ENCODE measurements around the gene DYNLRB1.

DYNLRB1 gene

DNA sequence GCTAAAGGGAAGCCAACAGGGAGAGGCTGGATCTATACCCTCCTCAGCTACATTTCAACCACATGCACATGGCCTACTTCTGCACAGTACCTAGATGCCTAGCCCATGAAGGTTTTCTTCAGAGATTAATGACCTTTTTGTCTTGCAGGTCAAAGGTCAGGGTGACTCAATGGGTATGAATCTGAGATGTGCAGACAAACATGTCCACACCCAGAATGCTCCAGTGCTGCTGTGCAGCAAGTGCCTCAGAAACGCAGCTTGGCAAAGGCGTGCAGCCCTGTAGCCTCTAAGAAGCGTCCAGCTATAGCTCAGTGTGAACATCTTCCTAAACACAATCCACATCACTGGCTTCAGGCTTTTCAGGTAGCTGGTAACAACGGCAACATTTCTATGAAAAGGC is 66.7 kb downstream of the DYNLRB1 start:
- Histone ChIP-seq H3K27ac (no peak overlapping the region), H3K36me3 (peaks cover 79% of the 10 kb centered on the region), H3K9me3 (no peaks in the 10 kb centered on the region), H4K20me1 (no peaks in the 10 kb centered on the region; the same call in 1 of the 2 replicates), H3K27me3 (no peaks in the 10 kb centered on the region), H3K9ac (no peak overlapping the region), H3K4me1 (peaks cover 23% of the 10 kb centered on the region), H3K4me3 (no peak overlapping the region), H3K4me2 (no peak overlapping the region)
- no peak for TF ChIP-seq Cebpa-rat (IDR thresholded peaks at IDR 0.05)

DNA sequence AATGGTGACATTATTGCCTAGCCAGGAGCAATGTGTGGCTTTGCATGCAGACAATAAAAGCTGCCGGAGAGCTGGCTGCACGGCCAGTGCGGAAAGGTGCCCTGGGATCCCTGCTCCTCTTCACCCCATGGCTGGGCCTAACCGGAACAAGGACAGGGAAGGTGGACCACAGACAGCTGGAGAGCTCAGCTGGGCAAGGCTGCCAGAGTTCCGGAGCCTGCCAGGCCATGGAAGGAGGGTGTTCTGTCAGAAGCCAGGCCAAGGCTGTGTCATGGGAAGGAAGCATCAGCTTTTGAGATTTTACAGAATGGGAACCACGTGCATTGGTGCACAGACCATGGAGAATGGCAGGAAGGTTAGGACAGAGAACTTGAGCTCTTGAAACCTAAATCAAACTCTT is 67.3 kb downstream of the DYNLRB1 start:
- Histone ChIP-seq H3K9me3 (no peaks in the 10 kb centered on the region), H4K20me1 (no peaks in the 10 kb centered on the region; the same call in 1 of the 2 replicates), H3K27ac (0 out of 2 replicates have a peak overlapping the region, but pooled peaks have one; percentile 11), H3K36me3 (peaks cover 82% of the 10 kb centered on the region), H3K27me3 (no peaks in the 10 kb centered on the region), H3K4me3 (no peak overlapping the region), H3K4me2 (0 out of 2 replicates have a peak overlapping the region, but pooled peaks have one; percentile 10), H3K9ac (no peak overlapping the region), H3K4me1 (peaks cover 19% of the 10 kb centered on the region)
- no peak for TF ChIP-seq Cebpa-rat (IDR thresholded peaks at IDR 0.05)

- H3K4me2 ChIP-seq, result no peak overlapping the region
- H3K9ac ChIP-seq, result no peak overlapping the region
- H3K9me3 ChIP-seq, result no peaks in the 10 kb centered on the region
- peaks cover 77% of the 10 kb centered on the region for H3K36me3 ChIP-seq
- peaks cover 15% of the 10 kb centered on the region for H3K4me1 ChIP-seq
- no peak overlapping the region for H3K27ac ChIP-seq
- H4K20me1 ChIP-seq, result no peaks in the 10 kb centered on the region; the same call in 1 of the 2 replicates
- H3K4me3 ChIP-seq, result no peak overlapping the region
- TF ChIP-seq Cebpa-rat (IDR thresholded peaks at IDR 0.05), result no peak
- no peaks in the 10 kb centered on the region for H3K27me3 ChIP-seq
Observed at GRCh38 chr20:34585019-34585418, 68.8 kb downstream of the DYNLRB1 start.

GRCh38 chr20:34586488-34587163 is 70.4 kb downstream of the DYNLRB1 start:
- H3K27ac ChIP-seq, result no peak overlapping the region
- H3K9me3 ChIP-seq, result no peaks in the 10 kb centered on the region
- H4K20me1 ChIP-seq, result no peaks in the 10 kb centered on the region
- H3K4me1 ChIP-seq, result peaks cover 8% of the 10 kb centered on the region; the same call in 1 of the 2 replicates
- H3K4me2 ChIP-seq, result no peak overlapping the region
- H3K36me3 ChIP-seq, result peaks cover 61% of the 10 kb centered on the region
- H3K27me3 ChIP-seq, result no peaks in the 10 kb centered on the region
- TF ChIP-seq Cebpa-rat (IDR thresholded peaks at IDR 0.05), result no peak
- no peak overlapping the region for H3K4me3 ChIP-seq
- no peak overlapping the region for H3K9ac ChIP-seq

Measured in BLaER1 (cell line).